Mesendoderm (in vitro differentiated cells): ENCODE measurements around the gene C4B.
"Not testable (repeated sequence)": the region's sequence is repeated elsewhere in the genome, so short reads cannot be mapped to it uniquely, and the experiment has no call there.

Experiments used
- DNase-seq: peaks from one replicate; pipeline ENCODE4 v3.0.0; 2013
- H2AK5ac ChIP-seq: 2 replicates; pipeline ENCODE4 v1.6.1; 2013; ENCODE audit warnings: low read length, inconsistent platforms
- H2BK120ac ChIP-seq: 2 replicates; pipeline ENCODE4 v1.6.1; 2013; ENCODE audit warnings: low read depth, mild to moderate bottlenecking, low read length, moderate library complexity, mixed read lengths
- H2BK15ac ChIP-seq: replicated peaks from 2 replicates; pipeline ENCODE4 v1.6.1; 2013; ENCODE audit warnings: low read depth, mild to moderate bottlenecking, moderate library complexity
- H2BK5ac ChIP-seq: 2 replicates; pipeline ENCODE4 v1.6.1; 2013; ENCODE audit warnings: low read length, inconsistent platforms
- H3K18ac ChIP-seq: 2 replicates; pipeline ENCODE4 v1.6.1; 2013; ENCODE audit warnings: mild to moderate bottlenecking, low read length, mixed read lengths
- H3K23ac ChIP-seq: one replicate; pipeline ENCODE4 v1.6.1; 2013; ENCODE audit warnings: low read length
- H3K27ac ChIP-seq: 2 replicates; pipeline ENCODE4 v1.5.1; 2013; ENCODE audit warnings: low read depth, mild to moderate bottlenecking, inconsistent platforms, low read length, moderate library complexity
- H3K27me3 ChIP-seq: 2 replicates; pipeline ENCODE4 v1.6.1; 2013; ENCODE audit warnings: low read length, control low read depth, mild to moderate bottlenecking, inconsistent platforms; ENCODE audit not compliant: insufficient read depth, poor library complexity
- H3K36me3 ChIP-seq: 2 replicates; pipeline ENCODE4 v1.6.1; 2013; ENCODE audit warnings: low read length, inconsistent platforms; ENCODE audit not compliant: control insufficient read depth, insufficient read depth
- H3K4ac ChIP-seq: one replicate; pipeline ENCODE4 v1.6.1; 2013; ENCODE audit warnings: low read depth, mild to moderate bottlenecking, low read length, moderate library complexity
- H3K4me1 ChIP-seq: 2 replicates; pipeline ENCODE4 v1.6.1; 2013; ENCODE audit warnings: low read depth, low read length, inconsistent platforms; ENCODE audit not compliant: control insufficient read depth
- H3K4me2 ChIP-seq: 2 replicates; pipeline ENCODE4 v1.6.1; 2013; ENCODE audit warnings: low read length
- H3K4me3 ChIP-seq: 2 replicates; pipeline ENCODE4 v1.5.1; 2013; ENCODE audit warnings: mild to moderate bottlenecking, low read length
- H3K56ac ChIP-seq: one replicate; pipeline ENCODE4 v1.6.1; 2013; ENCODE audit warnings: low read length
- H3K79me1 ChIP-seq: 2 replicates; pipeline ENCODE4 v1.6.1; 2013; ENCODE audit warnings: low read length, inconsistent platforms
- H3K79me2 ChIP-seq: 2 replicates; pipeline ENCODE4 v1.6.1; 2013; ENCODE audit warnings: mild to moderate bottlenecking, low read length; ENCODE audit not compliant: control insufficient read depth, insufficient read depth
- H3K9ac ChIP-seq: 2 replicates; pipeline ENCODE4 v1.6.1; 2013; ENCODE audit warnings: low read length, inconsistent platforms
- H4K5ac ChIP-seq: one replicate; pipeline ENCODE4 v1.6.1; 2013; ENCODE audit warnings: low read length
- H4K8ac ChIP-seq: one replicate; pipeline ENCODE4 v1.6.1; 2013; ENCODE audit warnings: low read depth, mild to moderate bottlenecking, control low read depth, low read length, moderate library complexity
- WGBS: extraction: QIAGEN DNeasy Blood & Tissue Kit; methylation state at CpG from one replicate; pipeline ENCODE4 v1.1.7; 2013; ENCODE audit warnings: low lambda C conversion rate, missing lambda C conversion rate; ENCODE audit not compliant: insufficient coverage; ENCODE audit errors: extremely low coverage; 5-methylcytosine and 5-hydroxymethylcytosine counted together

The C4B gene

DNA sequence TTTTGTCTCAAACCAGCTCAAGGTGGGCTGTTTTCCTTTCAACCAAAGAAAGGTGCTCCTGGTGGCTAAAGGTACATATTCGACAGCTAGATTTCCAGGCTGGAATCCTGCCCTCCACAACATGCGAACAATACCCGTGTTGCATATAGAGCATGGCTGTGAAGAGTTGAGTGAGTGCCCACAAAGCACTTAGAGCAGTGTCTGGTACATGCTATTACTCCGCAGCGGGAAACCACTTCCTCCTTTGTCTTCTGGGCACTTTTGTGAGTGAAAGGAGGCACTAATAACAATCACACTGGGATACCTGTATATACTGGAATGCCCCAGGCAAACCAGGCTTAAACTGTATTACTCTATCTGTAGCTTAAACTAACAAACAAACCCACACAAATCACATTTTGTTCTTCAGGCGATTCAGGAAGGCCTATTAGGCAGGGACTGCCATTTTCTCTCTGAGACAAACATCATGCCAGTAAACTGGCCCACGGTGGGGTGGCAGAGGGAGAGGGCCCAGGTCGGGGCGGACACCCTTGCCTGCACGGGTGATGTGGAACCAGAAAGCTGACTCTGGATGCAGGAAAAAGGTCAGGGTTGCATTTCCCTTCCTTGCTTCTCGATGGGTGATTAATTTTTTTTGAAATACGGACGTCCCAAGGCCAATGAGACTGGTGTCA lies 9.6 kb upstream of the C4B start:
- H4K5ac ChIP-seq, H2BK15ac ChIP-seq, DNase-seq, H2AK5ac ChIP-seq, H3K4me1 ChIP-seq, H3K56ac ChIP-seq, H3K4me2 ChIP-seq, H3K36me3 ChIP-seq, H4K8ac ChIP-seq, H3K27me3 ChIP-seq, H2BK120ac ChIP-seq, H3K18ac ChIP-seq, H3K79me1 ChIP-seq, H3K9ac ChIP-seq, H3K23ac ChIP-seq, H2BK5ac ChIP-seq, H3K27ac ChIP-seq, H3K4me3 ChIP-seq, H3K4ac ChIP-seq, H3K79me2 ChIP-seq: not testable (repeated sequence)
- WGBS, result no CpG with 5 or more reads among the region's 13 CpGs

DNA sequence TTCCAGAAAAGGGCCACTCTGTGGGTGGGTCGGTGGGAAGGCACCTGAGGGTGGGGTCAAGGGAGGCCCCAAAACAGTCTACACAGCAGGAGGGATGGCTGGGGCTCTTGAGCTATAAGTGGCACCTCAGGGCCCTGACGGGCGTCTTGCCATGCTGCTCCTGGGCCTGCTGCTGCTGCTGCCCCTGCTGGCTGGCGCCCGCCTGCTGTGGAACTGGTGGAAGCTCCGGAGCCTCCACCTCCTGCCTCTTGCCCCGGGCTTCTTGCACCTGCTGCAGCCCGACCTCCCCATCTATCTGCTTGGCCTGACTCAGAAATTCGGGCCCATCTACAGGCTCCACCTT lies 9.1 kb upstream of the C4B start:
- not testable (repeated sequence) for H2AK5ac ChIP-seq, H3K79me2 ChIP-seq, H3K36me3 ChIP-seq, H3K79me1 ChIP-seq, H3K4me3 ChIP-seq, DNase-seq, H3K27ac ChIP-seq, H4K8ac ChIP-seq, H2BK120ac ChIP-seq, H3K9ac ChIP-seq, H3K4me2 ChIP-seq, H3K56ac ChIP-seq, H3K4ac ChIP-seq, H2BK5ac ChIP-seq, H2BK15ac ChIP-seq, H3K18ac ChIP-seq, H3K23ac ChIP-seq, H3K4me1 ChIP-seq, H4K5ac ChIP-seq, H3K27me3 ChIP-seq
- WGBS, result no CpG with 5 or more reads among the region's 9 CpGs

DNA sequence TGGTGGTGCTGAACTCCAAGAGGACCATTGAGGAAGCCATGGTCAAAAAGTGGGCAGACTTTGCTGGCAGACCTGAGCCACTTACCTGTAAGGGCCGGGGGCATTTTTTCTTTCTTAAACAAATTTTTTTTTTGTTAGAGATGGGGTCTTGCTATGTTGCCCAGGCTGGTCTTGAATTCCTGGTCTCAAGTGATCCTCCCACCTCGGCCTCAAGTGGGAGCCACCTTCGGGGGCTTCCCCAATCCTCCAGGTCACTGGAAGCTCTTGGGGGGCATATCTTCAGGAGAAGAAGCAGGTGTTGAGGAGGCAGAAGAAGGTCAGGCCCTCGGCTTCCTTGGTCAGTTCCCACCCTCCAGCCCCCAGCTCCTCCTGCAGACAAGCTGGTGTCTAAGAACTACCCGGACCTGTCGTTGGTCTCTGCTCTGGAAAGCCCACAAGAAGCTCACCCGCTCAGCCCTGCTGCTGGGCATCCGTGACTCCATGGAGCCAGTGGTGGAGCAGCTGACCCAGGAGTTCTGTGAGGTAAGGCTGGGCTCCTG lies 8.5 kb upstream of the C4B start:
- H4K5ac ChIP-seq, H3K79me1 ChIP-seq, H2BK120ac ChIP-seq, H3K36me3 ChIP-seq, H3K23ac ChIP-seq, H3K4me1 ChIP-seq, H3K18ac ChIP-seq, H3K4me2 ChIP-seq, H3K4ac ChIP-seq, H3K9ac ChIP-seq, H3K56ac ChIP-seq, H3K4me3 ChIP-seq, H3K79me2 ChIP-seq, H3K27me3 ChIP-seq, H3K27ac ChIP-seq, H2BK5ac ChIP-seq, DNase-seq, H2AK5ac ChIP-seq, H2BK15ac ChIP-seq, H4K8ac ChIP-seq: not testable (repeated sequence)
- no CpG with 5 or more reads among the region's 8 CpGs for WGBS

DNA sequence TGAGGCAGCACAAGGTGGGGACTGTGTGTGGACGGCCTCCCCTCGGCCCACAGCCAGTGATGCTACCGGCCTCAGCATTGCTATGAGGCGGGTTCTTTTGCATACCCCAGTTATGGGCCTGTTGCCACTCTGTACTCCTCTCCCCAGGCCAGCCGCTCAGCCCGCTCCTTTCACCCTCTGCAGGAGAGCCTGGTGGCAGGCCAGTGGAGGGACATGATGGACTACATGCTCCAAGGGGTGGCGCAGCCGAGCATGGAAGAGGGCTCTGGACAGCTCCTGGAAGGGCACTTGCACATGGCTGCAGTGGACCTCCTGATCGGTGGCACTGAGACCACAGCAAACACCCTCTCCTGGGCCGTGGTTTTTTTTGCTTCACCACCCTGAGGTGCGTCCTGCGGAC lies 7.5 kb upstream of the C4B start:
- no CpG with 5 or more reads among the region's 12 CpGs for WGBS
- H3K23ac ChIP-seq, H4K5ac ChIP-seq, H2BK120ac ChIP-seq, H2BK15ac ChIP-seq, H4K8ac ChIP-seq, H3K18ac ChIP-seq, H3K27ac ChIP-seq, H3K27me3 ChIP-seq, H3K56ac ChIP-seq, H3K4me1 ChIP-seq, H3K36me3 ChIP-seq, H3K79me2 ChIP-seq, H2BK5ac ChIP-seq, H3K4ac ChIP-seq, H3K79me1 ChIP-seq, DNase-seq, H3K9ac ChIP-seq, H3K4me2 ChIP-seq, H3K4me3 ChIP-seq, H2AK5ac ChIP-seq: not testable (repeated sequence)

DNA sequence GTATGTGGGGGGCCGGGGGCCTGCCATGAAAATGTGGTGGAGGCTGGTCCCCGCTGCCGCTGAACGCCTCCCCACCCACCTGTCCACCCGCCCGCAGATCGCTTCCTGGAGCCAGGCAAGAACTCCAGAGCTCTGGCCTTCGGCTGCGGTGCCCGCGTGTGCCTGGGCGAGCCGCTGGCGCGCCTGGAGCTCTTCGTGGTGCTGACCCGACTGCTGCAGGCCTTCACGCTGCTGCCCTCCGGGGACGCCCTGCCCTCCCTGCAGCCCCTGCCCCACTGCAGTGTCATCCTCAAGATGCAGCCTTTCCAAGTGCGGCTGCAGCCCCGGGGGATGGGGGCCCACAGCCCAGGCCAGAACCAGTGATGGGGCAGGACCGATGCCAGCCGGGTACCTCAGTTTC lies 6.6 kb upstream of the C4B start:
- H3K4me2 ChIP-seq, H2BK5ac ChIP-seq, H3K18ac ChIP-seq, H4K8ac ChIP-seq, H2AK5ac ChIP-seq, H3K27me3 ChIP-seq, DNase-seq, H3K4ac ChIP-seq, H3K36me3 ChIP-seq, H3K9ac ChIP-seq, H3K79me1 ChIP-seq, H3K27ac ChIP-seq, H3K4me3 ChIP-seq, H4K5ac ChIP-seq, H3K56ac ChIP-seq, H3K79me2 ChIP-seq, H3K23ac ChIP-seq, H2BK15ac ChIP-seq, H2BK120ac ChIP-seq, H3K4me1 ChIP-seq: not testable (repeated sequence)
- WGBS, result no CpG with 5 or more reads among the region's 24 CpGs

DNA sequence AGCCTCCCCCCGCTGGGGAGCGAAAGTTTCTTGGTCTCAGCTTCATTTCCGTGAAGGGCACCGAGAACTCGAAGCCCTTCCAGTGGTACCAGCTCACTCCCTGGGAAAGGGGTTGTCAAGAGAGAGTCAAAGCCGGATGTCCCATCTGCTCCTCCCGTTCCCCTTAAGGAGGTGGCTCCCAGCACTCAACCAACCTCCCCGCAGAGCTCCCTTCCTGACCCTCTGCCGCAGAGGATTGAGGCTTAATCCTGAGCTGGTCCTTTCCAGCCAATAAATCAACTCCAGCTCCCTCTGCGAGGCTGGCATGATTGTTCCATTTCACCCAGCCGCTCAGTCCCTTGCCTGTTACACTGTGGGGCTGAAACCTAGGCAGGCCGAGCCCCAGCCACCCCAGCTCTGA lies 6.0 kb upstream of the C4B start:
- not testable (repeated sequence) for H3K9ac ChIP-seq, H3K27ac ChIP-seq, H3K27me3 ChIP-seq, H3K79me2 ChIP-seq, H3K4me1 ChIP-seq, H3K79me1 ChIP-seq, DNase-seq, H2BK15ac ChIP-seq, H3K18ac ChIP-seq, H2BK120ac ChIP-seq, H3K4ac ChIP-seq, H3K56ac ChIP-seq, H3K23ac ChIP-seq, H2AK5ac ChIP-seq, H3K4me2 ChIP-seq, H4K5ac ChIP-seq, H3K36me3 ChIP-seq, H3K4me3 ChIP-seq, H4K8ac ChIP-seq, H2BK5ac ChIP-seq
- WGBS, result no CpG with 5 or more reads among the region's 12 CpGs
